Smooth muscle cell of the coronary artery (primary cell): ENCODE measurements around the gene GIMAP4. TPM values are rescaled to one million over a fixed set of nuclear protein-coding genes. Genes with fewer than 3 reads are reported as not detected.

Source experiments
- total RNA-seq: library from RNA; depleted of rRNA; stranded (reverse); fragments of >200 nt; gene quantifications from 2 replicates; pipeline ENCODE4 v1.2.3, GENCODE V29; 2014; ENCODE audit warnings: low replicate concordance

GIMAP4 gene
- 0.35 TPM in 1 of 2 replicates, not detected in the other for total RNA-seq

GRCh38 chr7:150567169-150567568 is at the start of gene GIMAP4:
TSS of gene GIMAP4 (plus strand) at chr7:150567390. CDS start at chr7:150569902, 2,512 bp downstream.

Other genes starting within 250 kb of the GIMAP4 start
- gene LRRC61, start 244.0 kb upstream of the GIMAP4 start, total RNA-seq, result 0.08 TPM in 1 of 2 replicates, not detected in the other
- 0.12 and 0.15 TPM in 2 replicates for gene ACTR3C, start 243.8 kb upstream of the GIMAP4 start, total RNA-seq
- gene RARRES2, start 225.8 kb upstream of the GIMAP4 start, total RNA-seq, result 1.2 and 15.2 TPM in 2 replicates
- 10.4 and 37.5 TPM in 2 replicates for gene REPIN1, start 198.6 kb upstream of the GIMAP4 start, total RNA-seq
- 5.3 and 8.2 TPM in 2 replicates for gene ZNF775, start 188.1 kb upstream of the GIMAP4 start, total RNA-seq
- gene GIMAP8, start 116.8 kb upstream of the GIMAP4 start, total RNA-seq, result under 0.01 and 0.12 TPM in 2 replicates
- gene GIMAP7, start 52.5 kb upstream of the GIMAP4 start, total RNA-seq, result 0.12 TPM in 1 of 2 replicates, not detected in the other
- gene GIMAP6, start 65.0 kb downstream of the GIMAP4 start, total RNA-seq, result 0.35 TPM in 1 of 2 replicates, not detected in the other
- gene GIMAP2, start 118.3 kb downstream of the GIMAP4 start, total RNA-seq, result 0.60 and 4.7 TPM in 2 replicates
- gene GIMAP1, start 149.2 kb downstream of the GIMAP4 start, total RNA-seq, result not detected in 2 replicates
- 0.08 and 0.12 TPM in 2 replicates for gene GIMAP5, start 170.0 kb downstream of the GIMAP4 start, total RNA-seq
- gene TMEM176B, start 233.0 kb downstream of the GIMAP4 start, total RNA-seq, result 4.8 TPM in 1 of 2 replicates, not detected in the other
- under 0.01 TPM in 1 of 2 replicates, not detected in the other for gene TMEM176A, start 233.4 kb downstream of the GIMAP4 start, total RNA-seq